Neuronal stem cell (in vitro differentiated cells): ENCODE results near the gene USP32.
"Not testable (repeated sequence)": the region's sequence is repeated elsewhere in the genome, so short reads cannot be mapped to it uniquely, and the experiment has no call there.

Experiments
- DNase-seq: peaks from one replicate; pipeline ENCODE4 v3.0.0-alpha.2; 2013; ENCODE audit warnings: low spot score
- H2AFZ ChIP-seq: one replicate; pipeline ENCODE4 v1.6.1; 2013; ENCODE audit warnings: mild to moderate bottlenecking, low read length, inconsistent platforms
- H2AK5ac ChIP-seq: 2 replicates; pipeline ENCODE4 v1.6.1; 2013; ENCODE audit warnings: low read depth, mild to moderate bottlenecking, inconsistent platforms, low read length, moderate library complexity, mixed read lengths
- H2BK120ac ChIP-seq: 2 replicates; pipeline ENCODE4 v1.6.1; 2013; ENCODE audit warnings: low read depth, mild to moderate bottlenecking, inconsistent platforms, low read length, moderate library complexity, mixed read lengths
- H2BK12ac ChIP-seq: one replicate; pipeline ENCODE4 v1.6.1; 2013; ENCODE audit warnings: low read length, inconsistent platforms
- H2BK15ac ChIP-seq: 2 replicates; pipeline ENCODE4 v1.6.1; 2013; ENCODE audit warnings: mild to moderate bottlenecking, low read length, inconsistent platforms, mixed read lengths
- H2BK5ac ChIP-seq: one replicate; pipeline ENCODE4 v1.6.1; 2013; ENCODE audit warnings: inconsistent platforms, mild to moderate bottlenecking, low read length, moderate library complexity
- H3K14ac ChIP-seq: one replicate; pipeline ENCODE4 v1.6.1; 2013; ENCODE audit warnings: low read length, inconsistent platforms
- H3K18ac ChIP-seq: 2 replicates; pipeline ENCODE4 v1.6.1; 2013; ENCODE audit warnings: low read length, inconsistent platforms
- H3K23ac ChIP-seq: 2 replicates; pipeline ENCODE4 v1.6.1; 2013; ENCODE audit warnings: low read depth, mild to moderate bottlenecking, mixed read lengths, low read length, inconsistent platforms; ENCODE audit not compliant: poor library complexity
- H3K27ac ChIP-seq: replicated peaks from 3 replicates; pipeline ENCODE4 v1.5.1; 2013; ENCODE audit warnings: low read length, inconsistent platforms
- H3K27me3 ChIP-seq, 3 experiments: 2 replicates each; pipeline ENCODE4 v1.6.1; 2013; ENCODE audit warnings: low read length in 3 of 3, mild to moderate bottlenecking in 2 of 3, inconsistent platforms in 1 of 3, low read depth in 1 of 3, mixed read lengths in 1 of 3, moderate library complexity in 1 of 3; ENCODE audit not compliant: control insufficient read depth in 3 of 3, insufficient read depth in 3 of 3
- H3K36me3 ChIP-seq, 2 donors: replicated peaks in 1 of 2; 2 replicates each; pipeline ENCODE4 v1.6.1; 2013; ENCODE audit warnings: low read length in 2 of 2; ENCODE audit not compliant: control insufficient read depth in 2 of 2, insufficient read depth in 2 of 2
- H3K4ac ChIP-seq: 2 replicates; pipeline ENCODE4 v1.6.1; 2013; ENCODE audit warnings: inconsistent platforms, mild to moderate bottlenecking, low read length, moderate library complexity
- H3K4me1 ChIP-seq, 2 donors: 1 replicate in 1 of 2; 2 replicates in 1 of 2; pipeline ENCODE4 v1.6.1; 2013; ENCODE audit warnings: low read length in 2 of 2, low read depth in 1 of 2; ENCODE audit not compliant: control insufficient read depth in 2 of 2, insufficient read depth in 1 of 2
- H3K4me2 ChIP-seq: one replicate; pipeline ENCODE4 v1.6.1; 2013; ENCODE audit warnings: mild to moderate bottlenecking, low read length, inconsistent platforms; ENCODE audit not compliant: insufficient read depth, poor library complexity, severe bottlenecking
- H3K4me3 ChIP-seq, 2 donors: 2 replicates each; pipeline ENCODE4 v1.5.1; 2013; ENCODE audit warnings: low read length in 2 of 2, mild to moderate bottlenecking in 2 of 2, inconsistent platforms in 1 of 2, moderate library complexity in 1 of 2
- H3K79me1 ChIP-seq: one replicate; pipeline ENCODE4 v1.6.1; 2013; ENCODE audit warnings: low read depth, mild to moderate bottlenecking, inconsistent platforms, low read length, moderate library complexity
- H3K9ac ChIP-seq: one replicate; pipeline ENCODE4 v1.6.1; 2013; ENCODE audit warnings: mild to moderate bottlenecking, low read depth, low read length, inconsistent platforms; ENCODE audit not compliant: poor library complexity
- H3K9me3 ChIP-seq, 2 donors: replicated peaks in 1 of 2; 2 replicates each; pipeline versions ENCODE3 to v1.6.1; 2013; ENCODE audit warnings: low read length in 2 of 2, mild to moderate bottlenecking in 2 of 2, inconsistent platforms in 1 of 2, low read depth in 1 of 2, mixed read lengths in 1 of 2, moderate library complexity in 1 of 2; ENCODE audit not compliant: control insufficient read depth in 2 of 2, insufficient read depth in 1 of 2
- H4K8ac ChIP-seq: one replicate; pipeline ENCODE4 v1.6.1; 2013; ENCODE audit warnings: low read depth, mild to moderate bottlenecking, inconsistent platforms, low read length, moderate library complexity
- H4K91ac ChIP-seq: one replicate; pipeline ENCODE4 v1.6.1; 2013; ENCODE audit warnings: low read length, low read depth, mild to moderate bottlenecking, inconsistent platforms; ENCODE audit not compliant: poor library complexity
- WGBS, 2 donors: extraction: QIAGEN DNeasy Blood & Tissue Kit; methylation state at CpG; one replicate each; pipeline ENCODE4 v1.1.7; 2013; ENCODE audit warnings: missing lambda C conversion rate in 2 of 2, mixed read lengths in 1 of 2; ENCODE audit not compliant: insufficient read length in 2 of 2, insufficient replicate concordance in 1 of 2; ENCODE audit errors: extremely low coverage in 2 of 2; 5-methylcytosine and 5-hydroxymethylcytosine counted together

The USP32 gene

GRCh38 chr17:60218774-60219173 lies 173.2 kb downstream of the USP32 start:
- not testable (repeated sequence) for H3K4me2 ChIP-seq, H2BK12ac ChIP-seq, H2BK120ac ChIP-seq, H3K23ac ChIP-seq, H2BK15ac ChIP-seq, H3K79me1 ChIP-seq, DNase-seq, H3K27ac ChIP-seq, H2BK5ac ChIP-seq, H4K8ac ChIP-seq, H2AFZ ChIP-seq, H3K18ac ChIP-seq, H4K91ac ChIP-seq, H3K9ac ChIP-seq, H3K4me1 ChIP-seq, H3K14ac ChIP-seq, H3K4me3 ChIP-seq, H3K9me3 ChIP-seq, H3K4ac ChIP-seq, H2AK5ac ChIP-seq, H3K27me3 ChIP-seq
- peaks cover 5 to 30% of the 10 kb centered on the region in 2 donors for H3K36me3 ChIP-seq
- WGBS, 2 donors, result no CpG with 5 or more reads among the region's 2 CpGs

GRCh38 chr17:60215895-60216294 lies 176.0 kb downstream of the USP32 start:
- H3K9me3 ChIP-seq, H3K4ac ChIP-seq, H3K27ac ChIP-seq, H4K91ac ChIP-seq, H3K4me1 ChIP-seq, H2BK5ac ChIP-seq, H3K4me3 ChIP-seq, H3K18ac ChIP-seq, H2BK120ac ChIP-seq, H2AK5ac ChIP-seq, H2BK12ac ChIP-seq, H3K36me3 ChIP-seq, H2BK15ac ChIP-seq, DNase-seq, H3K14ac ChIP-seq, H3K27me3 ChIP-seq, H3K9ac ChIP-seq, H2AFZ ChIP-seq, H3K4me2 ChIP-seq, H4K8ac ChIP-seq, H3K79me1 ChIP-seq, H3K23ac ChIP-seq: not testable (repeated sequence)
- WGBS, 2 donors, result no CpG with 5 or more reads among the region's 2 CpGs

GRCh38 chr17:60211282-60211681 lies 180.7 kb downstream of the USP32 start:
- not testable (repeated sequence) for H2AK5ac ChIP-seq, H3K4me1 ChIP-seq, H3K27me3 ChIP-seq, H2BK12ac ChIP-seq, H3K9me3 ChIP-seq, H3K4me2 ChIP-seq, DNase-seq, H3K23ac ChIP-seq, H3K9ac ChIP-seq, H4K8ac ChIP-seq, H2BK15ac ChIP-seq, H2BK120ac ChIP-seq, H3K36me3 ChIP-seq, H3K4ac ChIP-seq, H3K14ac ChIP-seq, H2AFZ ChIP-seq, H3K4me3 ChIP-seq, H4K91ac ChIP-seq, H3K27ac ChIP-seq, H3K18ac ChIP-seq, H3K79me1 ChIP-seq, H2BK5ac ChIP-seq

GRCh38 chr17:60208302-60208701 lies 183.6 kb downstream of the USP32 start:
- H2BK5ac ChIP-seq, H3K27me3 ChIP-seq, H3K79me1 ChIP-seq, H2BK12ac ChIP-seq, H2BK120ac ChIP-seq, H3K4me3 ChIP-seq, H3K23ac ChIP-seq, H3K4me1 ChIP-seq, H4K8ac ChIP-seq, DNase-seq, H3K14ac ChIP-seq, H2AFZ ChIP-seq, H3K18ac ChIP-seq, H3K4me2 ChIP-seq, H3K4ac ChIP-seq, H3K9me3 ChIP-seq, H3K27ac ChIP-seq, H2AK5ac ChIP-seq, H3K9ac ChIP-seq, H2BK15ac ChIP-seq, H3K36me3 ChIP-seq, H4K91ac ChIP-seq: not testable (repeated sequence)
- WGBS, 2 donors, result no CpG with 5 or more reads among the region's 1 CpG
